BJ (cell line): Measurements from ENCODE around the gene DKKL1. TPM values are rescaled to one million over a fixed set of nuclear protein-coding genes. Genes with fewer than 3 reads are reported as not detected.
"Not testable (repeated sequence)": the region's sequence is repeated elsewhere in the genome, so short reads cannot be mapped to it uniquely, and the experiment has no call there.

Experiments used
- CTCF ChIA-PET: fragments of 350-600 bp; formaldehyde crosslinking; extraction: SDS; loops from one replicate; lab custom pipeline; 2021; ENCODE audit warnings: antibody characterized with exemption, inconsistent platforms; lab: Yijun Ruan, JAX
- POLR2A ChIA-PET: fragments of 300-600 bp; sonication (Branson Sonifier 250); formaldehyde crosslinking; extraction: SDS; loops from one replicate; lab custom pipeline; 2021; ENCODE audit warnings: antibody characterized with exemption; lab: Charles Lee
- DNase-seq: peaks from one replicate; pipeline ENCODE4 v3.0.0-alpha.2; 2011; ENCODE audit warnings: low read depth
- H3K27me3 ChIP-seq: 2 replicates; pipeline ENCODE4 v1.6.0; 2011; ENCODE audit warnings: low read length; ENCODE audit not compliant: control insufficient read depth, insufficient read depth
- H3K36me3 ChIP-seq: 2 replicates; pipeline ENCODE4 v1.5.1; 2011; ENCODE audit warnings: low read length; ENCODE audit not compliant: control insufficient read depth, insufficient read depth
- H3K4me3 ChIP-seq: 2 replicates; pipeline ENCODE4 v1.5.1; 2011; ENCODE audit warnings: low read depth, mild to moderate bottlenecking, control low read depth, low read length
- polyA plus RNA-seq: library from polyadenylated mRNA; depleted of rRNA; stranded (reverse); fragments of >200 nt; gene quantifications from 2 replicates; pipeline ENCODE4 v1.2.3, GENCODE V29; 2011
- TF ChIP-seq, protein P1 (sequence below): IDR thresholded peaks from 2 replicates; pipeline ENCODE4 v1.5.1; 2011; ENCODE audit warnings: low read depth, mild to moderate bottlenecking, control low read depth, inconsistent platforms, low read length, moderate library complexity; ENCODE audit not compliant: insufficient read depth

The DKKL1 gene
- polyA plus RNA-seq, 1 experiment: 0.10 TPM

GRCh38 chr19:49331616-49332055 is 32.0 kb upstream of the DKKL1 start:
- DNase-seq: no peak
- ChIA-PET CTCF (interaction anchor here (1.4 kb wide), 1 partner anchor 30 kb away, joined by 6 read pairs; no protein-coding TSS in a partner anchor), POLR2A (no interaction called here)
- TF ChIP-seq, protein P1, sequence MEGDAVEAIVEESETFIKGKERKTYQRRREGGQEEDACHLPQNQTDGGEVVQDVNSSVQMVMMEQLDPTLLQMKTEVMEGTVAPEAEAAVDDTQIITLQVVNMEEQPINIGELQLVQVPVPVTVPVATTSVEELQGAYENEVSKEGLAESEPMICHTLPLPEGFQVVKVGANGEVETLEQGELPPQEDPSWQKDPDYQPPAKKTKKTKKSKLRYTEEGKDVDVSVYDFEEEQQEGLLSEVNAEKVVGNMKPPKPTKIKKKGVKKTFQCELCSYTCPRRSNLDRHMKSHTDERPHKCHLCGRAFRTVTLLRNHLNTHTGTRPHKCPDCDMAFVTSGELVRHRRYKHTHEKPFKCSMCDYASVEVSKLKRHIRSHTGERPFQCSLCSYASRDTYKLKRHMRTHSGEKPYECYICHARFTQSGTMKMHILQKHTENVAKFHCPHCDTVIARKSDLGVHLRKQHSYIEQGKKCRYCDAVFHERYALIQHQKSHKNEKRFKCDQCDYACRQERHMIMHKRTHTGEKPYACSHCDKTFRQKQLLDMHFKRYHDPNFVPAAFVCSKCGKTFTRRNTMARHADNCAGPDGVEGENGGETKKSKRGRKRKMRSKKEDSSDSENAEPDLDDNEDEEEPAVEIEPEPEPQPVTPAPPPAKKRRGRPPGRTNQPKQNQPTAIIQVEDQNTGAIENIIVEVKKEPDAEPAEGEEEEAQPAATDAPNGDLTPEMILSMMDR: no peak
- Histone ChIP-seq H3K36me3 (no peaks in the 10 kb centered on the region; the same call in 1 of the 2 replicates), H3K4me3 (no peak overlapping the region), H3K27me3 (no peaks in the 10 kb centered on the region)

DNA sequence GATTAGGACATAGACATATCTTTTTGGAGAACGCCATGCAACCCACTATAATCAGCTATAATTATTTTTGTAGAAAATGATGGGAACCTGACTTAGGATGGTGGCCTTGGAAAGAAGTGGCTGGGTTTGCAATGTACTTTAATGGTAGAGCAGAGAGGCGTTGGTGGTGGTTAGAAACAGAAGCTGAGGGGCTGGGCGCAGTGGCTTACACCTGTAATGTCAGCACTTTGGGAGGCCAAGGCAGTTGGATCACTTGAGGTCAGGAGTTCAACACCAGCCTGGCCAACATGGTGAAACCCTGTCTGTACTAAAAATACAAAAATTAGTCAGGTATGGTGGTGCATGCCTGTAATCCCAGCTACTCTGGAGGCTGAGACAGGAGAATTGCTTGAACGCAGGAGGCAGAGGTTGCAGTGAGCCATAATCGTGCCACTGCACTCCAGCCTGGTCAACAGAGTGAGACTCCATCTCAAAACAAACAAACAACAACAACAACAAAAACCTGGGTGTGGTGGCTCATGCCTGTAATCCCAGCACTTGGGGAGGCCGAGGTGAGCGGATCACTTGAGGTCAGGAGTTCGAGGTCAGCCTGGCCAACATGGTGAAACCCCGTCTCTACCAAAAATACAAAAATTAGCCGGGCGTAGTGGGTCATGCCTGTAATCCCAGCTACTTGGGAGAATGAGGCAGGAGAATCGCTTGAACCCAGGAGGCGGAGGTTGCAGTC is 30.8 kb upstream of the DKKL1 start:
- H3K27me3 ChIP-seq, H3K36me3 ChIP-seq, H3K4me3 ChIP-seq, DNase-seq, POLR2A ChIA-PET: not testable (repeated sequence)
- CTCF ChIA-PET: interaction anchor here (0.6 kb wide), 1 partner anchor 37 kb away, joined by 3 read pairs; no protein-coding TSS in a partner anchor

DNA sequence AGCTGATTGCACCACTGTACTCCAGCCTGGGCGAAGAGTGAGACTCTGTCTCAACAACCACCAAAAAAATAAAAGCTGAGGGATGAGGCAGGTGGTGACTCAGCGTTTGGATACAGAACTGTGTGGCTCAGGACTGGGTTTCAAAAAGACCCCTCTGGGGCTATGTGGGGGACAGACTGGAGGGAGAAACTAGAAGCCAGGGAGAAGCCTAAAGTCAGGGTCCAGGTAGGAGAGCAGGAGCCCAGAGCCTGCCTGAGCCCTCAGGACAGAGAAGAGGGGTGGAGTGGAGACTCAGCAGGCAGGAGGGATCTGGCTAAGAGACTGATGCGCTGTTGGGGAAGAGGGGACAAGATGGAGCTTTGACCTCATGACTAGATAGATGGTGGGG is 30.3 kb upstream of the DKKL1 start:
- CTCF ChIA-PET: no interaction called here
- no peak for DNase-seq

GRCh38 chr19:49333811-49334288 is 29.8 kb upstream of the DKKL1 start:
- TF ChIP-seq, protein P1: no peak
- Histone ChIP-seq H3K27me3 (no peaks in the 10 kb centered on the region), H3K36me3 (no peaks in the 10 kb centered on the region; the same call in 1 of the 2 replicates), H3K4me3 (no peak overlapping the region)
- DNase-seq: no peak
- POLR2A ChIA-PET: no interaction called here
- CTCF ChIA-PET: no interaction called here

More for the DNA sequence above, 30.3 kb upstream of the DKKL1 start:
- TF ChIP-seq, protein P1: no peak
- POLR2A ChIA-PET: no interaction called here
- Histone ChIP-seq H3K4me3 (no peak overlapping the region), H3K36me3 (no peaks in the 10 kb centered on the region; the same call in 1 of the 2 replicates), H3K27me3 (no peaks in the 10 kb centered on the region)

GRCh38 chr19:49335071-49335783 is 28.4 kb upstream of the DKKL1 start, which contains the start of gene CD37:
Gene CD37 (plus strand): TSS chr19:49335406. CDS start chr19:49335541, 135 bp downstream.
- POLR2A ChIA-PET: no interaction called here
- CTCF ChIA-PET: no interaction called here
- Histone ChIP-seq H3K27me3 (no peaks in the 10 kb centered on the region), H3K4me3 (no peak within 1 kb of the TSS), H3K36me3 (no peaks in the 10 kb centered on the region; the same call in 1 of the 2 replicates)
- TF ChIP-seq, protein P1: no peak
- no peak for DNase-seq
